ENCODE measurements around the gene PPP4C. TPM values are rescaled to one million over a fixed set of nuclear protein-coding genes. Genes with fewer than 3 reads are reported as not detected.

Gene PPP4C
- total and polyA plus RNA-seq, 11 donors = 29.9 to 89.0 (median 43.5) TPM

GRCh38 chr16:30082545-30083090 lies 6.8 kb downstream of the PPP4C start:
- Histone ChIP-seq H3K27me3 (no peaks in the 10 kb centered on the region), H3K36me3 (peaks cover 0 to 82% (median 76%) of the 10 kb centered on the region in 9 donors), H3K4me1 (peaks cover 0 to 33% (median 17%) of the 10 kb centered on the region in 12 donors), H3K4me3 (no peak overlapping the region), H3K9me3 (no peaks in the 10 kb centered on the region), H3K27ac (no peak overlapping the region)
- TF ChIP-seq POLR2A (IDR thresholded peaks at IDR 0.05) = no peak
- TF ChIP-seq, protein P1, sequence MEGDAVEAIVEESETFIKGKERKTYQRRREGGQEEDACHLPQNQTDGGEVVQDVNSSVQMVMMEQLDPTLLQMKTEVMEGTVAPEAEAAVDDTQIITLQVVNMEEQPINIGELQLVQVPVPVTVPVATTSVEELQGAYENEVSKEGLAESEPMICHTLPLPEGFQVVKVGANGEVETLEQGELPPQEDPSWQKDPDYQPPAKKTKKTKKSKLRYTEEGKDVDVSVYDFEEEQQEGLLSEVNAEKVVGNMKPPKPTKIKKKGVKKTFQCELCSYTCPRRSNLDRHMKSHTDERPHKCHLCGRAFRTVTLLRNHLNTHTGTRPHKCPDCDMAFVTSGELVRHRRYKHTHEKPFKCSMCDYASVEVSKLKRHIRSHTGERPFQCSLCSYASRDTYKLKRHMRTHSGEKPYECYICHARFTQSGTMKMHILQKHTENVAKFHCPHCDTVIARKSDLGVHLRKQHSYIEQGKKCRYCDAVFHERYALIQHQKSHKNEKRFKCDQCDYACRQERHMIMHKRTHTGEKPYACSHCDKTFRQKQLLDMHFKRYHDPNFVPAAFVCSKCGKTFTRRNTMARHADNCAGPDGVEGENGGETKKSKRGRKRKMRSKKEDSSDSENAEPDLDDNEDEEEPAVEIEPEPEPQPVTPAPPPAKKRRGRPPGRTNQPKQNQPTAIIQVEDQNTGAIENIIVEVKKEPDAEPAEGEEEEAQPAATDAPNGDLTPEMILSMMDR (IDR thresholded peaks at IDR 0.05) = no peak
- intact Hi-C loops (cut with DNase I) = no loop called here
- ATAC-seq (no peak), DNase-seq (peak in 2 of 5 donors; percentile 12 to 34)
- 87 to 91% (median 90%) methylated on average over 20 of the region's 20 CpGs for WGBS, 4 donors

DNA sequence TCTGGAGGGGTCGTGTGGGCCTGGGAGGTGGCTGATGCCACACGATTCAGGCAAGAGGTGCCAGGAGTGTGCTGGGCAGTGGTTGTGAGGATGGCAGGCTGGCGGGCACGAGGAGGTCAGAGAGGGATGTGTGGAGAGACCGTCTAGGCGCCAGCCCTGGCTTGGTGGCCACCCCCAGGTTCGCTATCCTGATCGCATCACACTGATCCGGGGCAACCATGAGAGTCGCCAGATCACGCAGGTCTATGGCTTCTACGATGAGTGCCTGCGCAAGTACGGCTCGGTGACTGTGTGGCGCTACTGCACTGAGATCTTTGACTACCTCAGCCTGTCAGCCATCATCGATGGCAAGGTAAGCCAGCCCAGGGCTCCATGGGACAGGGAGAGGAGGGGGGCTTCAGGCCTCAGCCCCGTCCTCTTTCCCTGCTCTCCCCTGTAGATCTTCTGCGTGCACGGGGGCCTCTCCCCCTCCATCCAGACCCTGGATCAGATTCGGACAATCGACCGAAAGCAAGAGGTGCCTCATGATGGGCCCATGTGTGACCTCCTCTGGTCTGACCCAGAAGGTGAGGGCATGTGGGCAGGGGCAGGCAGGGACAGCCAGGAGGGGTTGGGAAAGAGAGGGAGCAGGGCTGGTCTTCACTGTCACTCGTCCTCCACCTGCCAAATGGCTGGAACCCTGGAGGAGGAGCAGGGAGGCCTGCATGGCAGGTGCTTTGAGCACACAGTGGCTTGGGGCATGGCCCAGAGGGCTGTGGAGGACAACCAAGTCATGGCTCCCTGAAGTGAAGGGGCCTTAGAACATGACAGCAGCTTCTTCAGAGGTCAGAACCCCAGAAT lies 7.6 kb downstream of the PPP4C start:
- H3K27ac ChIP-seq = no peak overlapping the region
- DNase-seq = peak in 2 of 5 donors; percentile 25 to 46
- no peak for TF ChIP-seq POLR2A (IDR thresholded peaks at IDR 0.05)
- TF ChIP-seq, protein P1 (IDR thresholded peaks at IDR 0.05) = no peak
- ATAC-seq = no peak
- H3K36me3 ChIP-seq = peaks cover 0 to 74% (median 69%) of the 10 kb centered on the region in 9 donors
- peaks cover 0 to 24% (median 9%) of the 10 kb centered on the region in 12 donors for H3K4me1 ChIP-seq
- no peak overlapping the region for H3K4me3 ChIP-seq
- intact Hi-C loops (cut with DNase I) = no loop called here
- 89 to 92% (median 91%) methylated on average over 24 of the region's 24 CpGs for WGBS, 4 donors
- H3K27me3 ChIP-seq = no peaks in the 10 kb centered on the region
- H3K9me3 ChIP-seq = no peaks in the 10 kb centered on the region

DNA sequence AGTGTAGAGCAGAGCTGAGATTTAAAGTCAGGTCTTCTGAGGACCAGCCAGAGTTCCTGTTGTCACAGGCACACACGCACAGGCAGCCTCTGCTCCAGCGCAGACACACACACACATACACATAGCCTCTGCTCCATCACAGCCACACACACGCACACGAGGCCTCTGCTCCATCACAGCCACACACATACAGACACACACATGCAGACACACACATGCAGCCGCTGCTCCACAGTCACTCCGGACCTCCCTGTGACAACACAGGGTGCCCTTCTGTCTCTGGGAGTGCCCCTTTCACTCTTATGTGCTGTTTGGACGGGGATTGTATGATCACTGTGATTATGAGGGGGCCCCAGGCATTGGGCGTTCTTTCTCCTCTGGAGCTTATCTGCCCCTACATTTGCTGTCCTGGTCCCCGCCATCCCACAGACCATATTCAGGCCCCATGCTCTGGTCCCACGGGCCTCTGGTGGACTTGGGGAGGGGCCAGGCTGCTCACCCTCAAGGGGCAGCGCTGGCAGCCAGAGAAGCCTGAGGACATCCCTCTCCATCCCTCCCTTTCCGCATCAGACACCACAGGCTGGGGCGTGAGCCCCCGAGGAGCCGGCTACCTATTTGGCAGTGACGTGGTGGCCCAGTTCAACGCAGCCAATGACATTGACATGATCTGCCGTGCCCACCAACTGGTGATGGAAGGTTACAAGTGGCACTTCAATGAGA lies 8.5 kb downstream of the PPP4C start:
- TF ChIP-seq POLR2A (IDR thresholded peaks at IDR 0.05) = no peak
- TF ChIP-seq, protein P1 (IDR thresholded peaks at IDR 0.05) = no peak
- Histone ChIP-seq H3K27ac (peak overlapping the region in 2 of 12 donors; percentile 11 to 38), H3K4me3 (no peak overlapping the region), H3K9me3 (no peaks in the 10 kb centered on the region), H3K4me1 (peaks cover 0 to 22% (median 2%) of the 10 kb centered on the region in 12 donors), H3K27me3 (no peaks in the 10 kb centered on the region), H3K36me3 (peaks cover 0 to 66% (median 61%) of the 10 kb centered on the region in 9 donors)
- DNase-seq = peak in 2 of 5 donors; percentile 19 to 49
- 82 to 88% (median 87%) methylated on average over 15 to 18 of the region's 18 CpGs for WGBS, 4 donors
- ATAC-seq = no peak
- intact Hi-C loops (cut with DNase I) = no loop called here
